Endothelial cell of umbilical vein (primary cell): ENCODE data around the gene DIP2A. TPM values are rescaled to one million over a fixed set of nuclear protein-coding genes. Genes with fewer than 3 reads are reported as not detected.

ENCODE experiments used
- BruUV-seq: library from RNA; stranded (reverse); fragments of 400-500 nt; replicated peaks from 2 replicates; lab custom pipeline; 2021; lab: Mats Ljungman, UMichigan
- CTCF ChIA-PET: fragments of 300-600, 350-600 bp; sonication (Branson Sonifier 250); formaldehyde crosslinking; loops from one replicate; lab custom pipeline; 2021; ENCODE audit warnings: antibody characterized with exemption, inconsistent platforms; lab: Charles Lee
- POLR2A ChIA-PET: fragments of 300-600, 350-600 bp; sonication (Branson Sonifier 250); formaldehyde crosslinking; loops from one replicate; lab custom pipeline; 2021; ENCODE audit warnings: antibody characterized with exemption, inconsistent platforms; lab: Charles Lee
- DNase-seq: peaks from one replicate; pipeline ENCODE4 v3.0.0-alpha.2; 2011; ENCODE audit warnings: low read depth, low spot score
- FAIRE-seq: peaks from 2 replicates; lab custom pipeline; 2011; peaks lifted over from hg19 to GRCh38; lab: Jason Lieb, UNC
- H2AFZ ChIP-seq: 2 replicates; pipeline ENCODE4 v1.6.0; 2012; ENCODE audit warnings: low read depth, low read length, control low read depth, inconsistent platforms
- H3K27ac ChIP-seq: 2 replicates; pipeline ENCODE4 v1.5.1; 2011; ENCODE audit warnings: low read depth, mild to moderate bottlenecking, control low read depth, low read length, moderate library complexity; ENCODE audit not compliant: insufficient read depth
- H3K27me3 ChIP-seq, 2 experiments: 2 replicates each; pipeline versions ENCODE4 v1.6.0 to v1.6.1; 2011; ENCODE audit warnings: low read length in 2 of 2, mixed read lengths in 1 of 2; ENCODE audit not compliant: control insufficient read depth in 2 of 2, insufficient read depth in 2 of 2
- H3K36me3 ChIP-seq, 2 experiments: 2 replicates in 1 of 2; 3 replicates in 1 of 2; pipeline ENCODE4 v1.5.1; 2011; ENCODE audit warnings: low read length in 2 of 2, mild to moderate bottlenecking in 1 of 2, moderate library complexity in 1 of 2; ENCODE audit not compliant: control insufficient read depth in 2 of 2, insufficient read depth in 2 of 2; ENCODE audit errors: extremely low read depth in 1 of 2
- H3K4me1 ChIP-seq: 3 replicates; pipeline ENCODE4 v1.5.1; 2011; ENCODE audit warnings: mild to moderate bottlenecking, low read length; ENCODE audit not compliant: control insufficient read depth, insufficient read depth; ENCODE audit errors: extremely low read depth
- H3K4me2 ChIP-seq: 2 replicates; pipeline ENCODE4 v1.6.1; 2011; ENCODE audit warnings: low read length, control low read depth, mixed read lengths; ENCODE audit not compliant: insufficient read depth
- H3K4me3 ChIP-seq, 3 experiments: fragments of 200-600 bp in 1 of 3; sonication (generic), shearing (Covaris generic) in 1 of 3; replicated peaks in 1 of 3; 2 replicates each; pipeline ENCODE4 v1.5.1; 2011 to 2016; ENCODE audit warnings: control low read depth in 3 of 3, low read length in 3 of 3, mild to moderate bottlenecking in 2 of 3, inconsistent platforms in 1 of 3, low read depth in 1 of 3, moderate library complexity in 1 of 3; ENCODE audit not compliant: insufficient read depth in 1 of 3
- H3K79me2 ChIP-seq: 2 replicates; pipeline ENCODE4 v1.6.0; 2012; ENCODE audit warnings: low read length, inconsistent platforms; ENCODE audit not compliant: control insufficient read depth, insufficient read depth
- H3K9ac ChIP-seq: replicated peaks from 2 replicates; pipeline ENCODE3; 2011; ENCODE audit warnings: low read length, control low read depth; ENCODE audit not compliant: insufficient read depth; ENCODE audit errors: extremely low read depth
- H3K9me1 ChIP-seq: replicated peaks from 3 replicates; pipeline ENCODE4 v1.6.0; 2011; ENCODE audit warnings: mild to moderate bottlenecking, low read length; ENCODE audit not compliant: control insufficient read depth, insufficient read depth; ENCODE audit errors: extremely low read depth
- H3K9me3 ChIP-seq: replicated peaks from 2 replicates; pipeline ENCODE4 v1.5.1; 2012; ENCODE audit warnings: low read length, inconsistent platforms; ENCODE audit not compliant: control insufficient read depth, insufficient read depth
- H4K20me1 ChIP-seq: replicated peaks from 2 replicates; pipeline ENCODE3; 2011; ENCODE audit warnings: mild to moderate bottlenecking, low read length; ENCODE audit not compliant: control insufficient read depth, insufficient read depth; ENCODE audit errors: extremely low read depth
- EZH2 ChIP-seq: IDR thresholded peaks from 2 replicates; pipeline ENCODE4 v1.6.1; 2012; ENCODE audit warnings: borderline replicate concordance, low read depth, mild to moderate bottlenecking, moderate library complexity, low read length, inconsistent platforms; ENCODE audit not compliant: severe bottlenecking
- FOS ChIP-seq: IDR thresholded peaks from 2 replicates; pipeline ENCODE4 v1.6.1; 2011; ENCODE audit warnings: mild to moderate bottlenecking, low read length, moderate library complexity, borderline replicate concordance; ENCODE audit not compliant: insufficient read depth
- GATA2 ChIP-seq: IDR thresholded peaks from 2 replicates; pipeline ENCODE4 v1.7.0; 2011; ENCODE audit warnings: low read depth, mild to moderate bottlenecking, moderate library complexity, mixed read lengths, low read length; ENCODE audit not compliant: insufficient read length, insufficient read depth
- JUN ChIP-seq: IDR thresholded peaks from 2 replicates; pipeline ENCODE4 v1.6.1; 2011; ENCODE audit warnings: borderline replicate concordance, low read depth; ENCODE audit not compliant: insufficient read length, insufficient read depth
- MYC ChIP-seq: IDR thresholded peaks from one replicate; pipeline ENCODE4 v1.6.1; 2011; ENCODE audit warnings: mild to moderate bottlenecking, low read depth, low read length
- POLR2A ChIP-seq: IDR thresholded peaks from 2 replicates; pipeline ENCODE4 v1.6.1; 2012; ENCODE audit warnings: low read depth, mild to moderate bottlenecking, control low read depth, low read length
- POLR2AphosphoS5 ChIP-seq: IDR thresholded peaks from 2 replicates; pipeline ENCODE4 v1.6.1; 2012; ENCODE audit warnings: low read depth, mild to moderate bottlenecking, control low read depth, low read length, moderate library complexity; ENCODE audit not compliant: insufficient read depth
- dilution Hi-C: fragments of 300-500 bp; cut with MboI; formaldehyde crosslinking; loops from one replicate; pipeline ENCODE4 v1.15.0; 2019; ENCODE audit warnings: low sequenced_read_pairs; ENCODE audit not compliant: extremely low pct_ligation_motif_present
- intact Hi-C: fragments of 100-400 bp; cut with micrococcal nuclease; formaldehyde crosslinking; loops from one replicate; pipeline ENCODE4 v1.10.0; 2022
- polyA plus RNA-seq, 4 experiments: library from polyadenylated mRNA; depleted of rRNA in 3 of 4; stranded (reverse) in 3 of 4; unstranded in 1 of 4; fragments of >200 nt; gene quantifications; 2 replicates each; pipeline versions ENCODE4 v1.2.1 to v1.2.3, GENCODE V29; 2011 to 2012; ENCODE audit warnings: missing spikeins in 1 of 4
- total RNA-seq: library from RNA; stranded (reverse); gene quantifications from 2 replicates; pipeline ENCODE4 v1.2.3, GENCODE V29; 2021
- TF ChIP-seq, protein P1 (sequence below): IDR thresholded peaks from 2 replicates; pipeline ENCODE4 v1.6.1; 2011; ENCODE audit not compliant: insufficient read depth, insufficient read length
- TF ChIP-seq, protein P2 (sequence below), 2 donors: IDR thresholded peaks; 1 replicate in 1 of 2; 2 replicates in 1 of 2; pipeline ENCODE4 v1.5.1; 2011; ENCODE audit warnings: low read length in 2 of 2, mild to moderate bottlenecking in 2 of 2, moderate library complexity in 2 of 2, control low read depth in 1 of 2, inconsistent platforms in 1 of 2, low read depth in 1 of 2; ENCODE audit not compliant: insufficient read depth in 1 of 2; ENCODE audit errors: extremely low read depth in 1 of 2

Gene DIP2A
- total and polyA plus RNA-seq, 2 donors (not counting 3 experiments of a cell fraction or from before 2014, with no cell fraction given) = 34.5 to 62.1 TPM

DNA sequence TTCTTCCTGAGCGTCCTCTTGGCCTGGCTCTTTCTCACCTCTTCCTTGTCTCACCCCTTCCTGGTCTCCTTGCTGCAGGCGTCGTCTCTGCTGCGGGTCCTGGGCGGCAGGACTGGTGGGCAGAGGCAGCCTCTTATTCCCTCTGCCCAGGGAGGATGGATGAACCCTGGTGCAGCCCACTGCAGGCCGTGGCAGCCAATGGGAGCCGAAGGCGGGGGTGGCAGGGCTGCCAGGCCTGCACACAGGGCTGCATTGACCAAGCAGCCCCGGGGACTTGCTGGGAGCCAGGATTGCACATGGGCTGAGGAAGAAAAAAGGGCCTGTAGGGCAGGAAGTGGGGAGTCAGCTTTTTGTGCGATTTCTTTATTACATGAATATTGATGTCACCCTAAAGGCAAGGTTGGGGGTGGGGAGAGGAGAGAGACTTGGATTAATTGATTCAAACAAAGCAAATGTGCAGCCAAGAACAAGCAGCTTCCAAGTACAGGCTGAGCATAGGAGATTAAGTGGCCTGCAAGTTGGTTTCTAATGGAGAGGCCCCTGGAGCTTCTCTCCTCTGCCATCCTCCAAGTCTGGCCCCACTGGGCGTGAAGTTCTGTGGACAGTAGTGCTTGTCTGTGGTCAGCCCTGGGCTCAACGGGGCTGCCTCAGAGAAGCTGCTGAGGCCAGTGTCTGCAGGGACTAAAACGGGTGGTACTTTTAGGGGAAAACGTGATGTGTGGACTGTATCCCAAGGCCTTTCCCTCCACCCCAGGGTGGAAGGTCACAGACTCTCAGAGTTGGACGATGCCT, 146.5 kb downstream of the DIP2A start, which contains the start of gene S100B:
Gene S100B (minus strand): TSS at position 108 of the 792 bp plus-strand sequence. CDS start 2,667 bp downstream, outside the sequence.
- no peak within 1 kb of the TSS for H2AFZ ChIP-seq

More for the DNA sequence above, 146.5 kb downstream of the DIP2A start, which contains the start of gene S100B:
- H3K4me1 ChIP-seq = no peaks in the 10 kb centered on the region
- dilution Hi-C loops (no loop called here), intact Hi-C loops (no loop called here)
- H3K9ac ChIP-seq = no peak within 1 kb of the TSS
- H3K9me1 ChIP-seq = no peaks in the 10 kb centered on the region
- no peak within 1 kb of the TSS for H3K4me2 ChIP-seq
- H3K9me3 ChIP-seq = no peaks in the 10 kb centered on the region
- H3K4me3 ChIP-seq = no peak within 1 kb of the TSS
- H4K20me1 ChIP-seq = no peaks in the 10 kb centered on the region
- no peaks in the 10 kb centered on the region for H3K79me2 ChIP-seq
- FAIRE-seq = no peak
- no peak within 1 kb of the TSS for H3K27ac ChIP-seq
- H3K36me3 ChIP-seq = no peaks in the 10 kb centered on the region
- no peak for TF ChIP-seq EZH2
- TF ChIP-seq GATA2 = no peak
- no peak for TF ChIP-seq JUN
- TF ChIP-seq POLR2AphosphoS5 = no peak
- no peak for TF ChIP-seq FOS
- no peak for TF ChIP-seq POLR2A
- TF ChIP-seq, protein P1, sequence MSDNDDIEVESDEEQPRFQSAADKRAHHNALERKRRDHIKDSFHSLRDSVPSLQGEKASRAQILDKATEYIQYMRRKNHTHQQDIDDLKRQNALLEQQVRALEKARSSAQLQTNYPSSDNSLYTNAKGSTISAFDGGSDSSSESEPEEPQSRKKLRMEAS = no peak
- TF ChIP-seq, protein P2, sequence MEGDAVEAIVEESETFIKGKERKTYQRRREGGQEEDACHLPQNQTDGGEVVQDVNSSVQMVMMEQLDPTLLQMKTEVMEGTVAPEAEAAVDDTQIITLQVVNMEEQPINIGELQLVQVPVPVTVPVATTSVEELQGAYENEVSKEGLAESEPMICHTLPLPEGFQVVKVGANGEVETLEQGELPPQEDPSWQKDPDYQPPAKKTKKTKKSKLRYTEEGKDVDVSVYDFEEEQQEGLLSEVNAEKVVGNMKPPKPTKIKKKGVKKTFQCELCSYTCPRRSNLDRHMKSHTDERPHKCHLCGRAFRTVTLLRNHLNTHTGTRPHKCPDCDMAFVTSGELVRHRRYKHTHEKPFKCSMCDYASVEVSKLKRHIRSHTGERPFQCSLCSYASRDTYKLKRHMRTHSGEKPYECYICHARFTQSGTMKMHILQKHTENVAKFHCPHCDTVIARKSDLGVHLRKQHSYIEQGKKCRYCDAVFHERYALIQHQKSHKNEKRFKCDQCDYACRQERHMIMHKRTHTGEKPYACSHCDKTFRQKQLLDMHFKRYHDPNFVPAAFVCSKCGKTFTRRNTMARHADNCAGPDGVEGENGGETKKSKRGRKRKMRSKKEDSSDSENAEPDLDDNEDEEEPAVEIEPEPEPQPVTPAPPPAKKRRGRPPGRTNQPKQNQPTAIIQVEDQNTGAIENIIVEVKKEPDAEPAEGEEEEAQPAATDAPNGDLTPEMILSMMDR (IDR thresholded peaks at IDR 0.05; ENCODE audit: extremely low read depth in 1 of 2, insufficient read depth in 1 of 2, low read depth in 1 of 2, low read length in 2 of 2) = no peak
- TF ChIP-seq MYC = no peak
- no peak for DNase-seq
- H3K27me3 ChIP-seq = peaks cover 14 to 20% of the 10 kb centered on the region in 2 experiments
- POLR2A ChIA-PET = no interaction called here
- CTCF ChIA-PET = no interaction called here
- no TSS peak for BruUV-seq
